Measurements from ENCODE around the gene POLR2E. TPM values are rescaled to one million over a fixed set of nuclear protein-coding genes. Genes with fewer than 3 reads are reported as not detected.

POLR2E gene
- total and polyA plus RNA-seq, 4 donors = 53.1 to 221 (median 156) TPM

GRCh38 chr19:1040476-1041271, 54.5 kb downstream of the POLR2E start:
- peaks cover 38% of the 10 kb centered on the region for H3K4me1 ChIP-seq (ENCODE audit: control insufficient read depth, insufficient read depth, low read length)
- peaks cover 48% of the 10 kb centered on the region for H3K36me3 ChIP-seq (ENCODE audit: control insufficient read depth, insufficient read depth, low read length)

GRCh38 chr19:1039646-1040475, 55.3 kb downstream of the POLR2E start, which contains the start of gene ABCA7:
ABCA7 (plus strand) TSS chr19:1040107; CDS start chr19:1041362, 1,255 bp downstream.
- peak within 1 kb of the TSS; percentile 68 for H3K4me3 ChIP-seq (ENCODE audit: low read depth, low read length)
- peaks cover 38% of the 10 kb centered on the region for H3K4me1 ChIP-seq (ENCODE audit: control insufficient read depth, insufficient read depth, low read length)
- under 1% methylated on average over 56 of the region's 56 CpGs for WGBS (ENCODE audit: insufficient coverage)
- no peaks in the 10 kb centered on the region for H3K9me3 ChIP-seq (ENCODE audit: control insufficient read depth, insufficient read depth, low read length)
- H3K36me3 ChIP-seq (ENCODE audit: control insufficient read depth, insufficient read depth, low read length) = peaks cover 45% of the 10 kb centered on the region
- peak; percentile 88 to 99 (median 93) for DNase-seq (ENCODE audit: low read depth in 4 of 6, low spot score in 6 of 6)
- no peak within 1 kb of the TSS for H3K27ac ChIP-seq (ENCODE audit: low read depth, low read length)
- H3K27me3 ChIP-seq (ENCODE audit: control insufficient read depth, insufficient read depth, low read length) = no peaks in the 10 kb centered on the region

More at GRCh38 chr19:1040476-1041271, 54.5 kb downstream of the POLR2E start:
- no peak overlapping the region for H3K27ac ChIP-seq (ENCODE audit: low read depth, low read length)
- peak; percentile 57 to 97 (median 83) for DNase-seq (ENCODE audit: low read depth in 4 of 6, low spot score in 6 of 6)
- 2% methylated on average over 27 of the region's 27 CpGs for WGBS (ENCODE audit: insufficient coverage)
- H3K4me3 ChIP-seq (ENCODE audit: low read depth, low read length) = peak overlapping the region; percentile 68
- H3K27me3 ChIP-seq (ENCODE audit: control insufficient read depth, insufficient read depth, low read length) = no peaks in the 10 kb centered on the region
- no peaks in the 10 kb centered on the region for H3K9me3 ChIP-seq (ENCODE audit: control insufficient read depth, insufficient read depth, low read length)

GRCh38 chr19:1038978-1039645, 56.1 kb downstream of the POLR2E start:
- H3K4me3 ChIP-seq (ENCODE audit: low read depth, low read length) = peak overlapping the region; percentile 68
- no peak for DNase-seq (ENCODE audit: low read depth in 4 of 6, low spot score in 6 of 6)
- WGBS (ENCODE audit: insufficient coverage) = 66% methylated on average over 20 of the region's 22 CpGs
- no peaks in the 10 kb centered on the region for H3K27me3 ChIP-seq (ENCODE audit: control insufficient read depth, insufficient read depth, low read length)
- no peak overlapping the region for H3K27ac ChIP-seq (ENCODE audit: low read depth, low read length)
- peaks cover 38% of the 10 kb centered on the region for H3K4me1 ChIP-seq (ENCODE audit: control insufficient read depth, insufficient read depth, low read length)
- H3K36me3 ChIP-seq (ENCODE audit: control insufficient read depth, insufficient read depth, low read length) = peaks cover 39% of the 10 kb centered on the region
- H3K9me3 ChIP-seq (ENCODE audit: control insufficient read depth, insufficient read depth, low read length) = no peaks in the 10 kb centered on the region

GRCh38 chr19:1037621-1038064, 57.5 kb downstream of the POLR2E start:
- H3K4me1 ChIP-seq (ENCODE audit: control insufficient read depth, insufficient read depth, low read length) = peaks cover 35% of the 10 kb centered on the region
- no peaks in the 10 kb centered on the region for H3K9me3 ChIP-seq (ENCODE audit: control insufficient read depth, insufficient read depth, low read length)
- H3K36me3 ChIP-seq (ENCODE audit: control insufficient read depth, insufficient read depth, low read length) = peaks cover 31% of the 10 kb centered on the region
- WGBS (ENCODE audit: insufficient coverage) = 88% methylated on average over 13 of the region's 22 CpGs
- H3K27ac ChIP-seq (ENCODE audit: low read depth, low read length) = no peak overlapping the region
- H3K4me3 ChIP-seq (ENCODE audit: low read depth, low read length) = no peak overlapping the region
- H3K27me3 ChIP-seq (ENCODE audit: control insufficient read depth, insufficient read depth, low read length) = no peaks in the 10 kb centered on the region
- no peak for DNase-seq (ENCODE audit: low read depth in 4 of 6, low spot score in 6 of 6)

Other genes starting within 250 kb of the POLR2E start
- 10 to 100 TPM in 1 of 2 donors, under 1 TPM in 1; 0.99 to 23.5 TPM for gene ELANE, start 243.1 kb downstream of the POLR2E start, total RNA-seq
- gene ELANE, start 243.1 kb downstream of the POLR2E start, polyA plus RNA-seq (ENCODE audit: insufficient read length in 2 of 2) = under 1 TPM in 1 of 2 donors, not detected in 1; 0.18 TPM
- 1 to 10 TPM; 4.2 to 6.5 TPM for gene CFD, start 235.7 kb downstream of the POLR2E start, total RNA-seq
- gene CFD, start 235.7 kb downstream of the POLR2E start, polyA plus RNA-seq (ENCODE audit: insufficient read length in 2 of 2) = 1 to 10 TPM; 2.8 to 5.1 TPM
- gene MED16, start 202.2 kb downstream of the POLR2E start, total RNA-seq = 10 to 100 TPM; 20.3 to 20.4 TPM
- 10 to 100 TPM; 56.5 to 66.1 TPM for gene MED16, start 202.2 kb downstream of the POLR2E start, polyA plus RNA-seq (ENCODE audit: insufficient read length in 2 of 2)
- not detected for gene RNU6-9, start 201.9 kb downstream of the POLR2E start, total RNA-seq
- gene RNU6-9, start 201.9 kb downstream of the POLR2E start, polyA plus RNA-seq (ENCODE audit: insufficient read length in 2 of 2) = not detected
- 10 to 100 TPM; 20.9 to 23.6 TPM for gene R3HDM4, start 182.2 kb downstream of the POLR2E start, total RNA-seq
- gene R3HDM4, start 182.2 kb downstream of the POLR2E start, polyA plus RNA-seq (ENCODE audit: insufficient read length in 2 of 2) = 10 to 100 TPM; 71.6 to 72.2 TPM
- gene KISS1R, start 178.0 kb downstream of the POLR2E start, total RNA-seq = 1 to 10 TPM in 1 of 2 donors, under 1 TPM in 1; 0.50 to 2.1 TPM
- gene KISS1R, start 178.0 kb downstream of the POLR2E start, polyA plus RNA-seq (ENCODE audit: insufficient read length in 2 of 2) = 1 to 10 TPM; 2.3 to 2.7 TPM
- gene ARID3A, start 169.3 kb downstream of the POLR2E start, total RNA-seq = 10 to 100 TPM in 1 of 2 donors, 1 to 10 TPM in 1; 4.8 to 14.8 TPM
- gene ARID3A, start 169.3 kb downstream of the POLR2E start, polyA plus RNA-seq (ENCODE audit: insufficient read length in 2 of 2) = 10 to 100 TPM in 1 of 2 donors, 1 to 10 TPM in 1; 7.2 to 10.5 TPM
- gene WDR18, start 111.0 kb downstream of the POLR2E start, total RNA-seq = 10 to 100 TPM; 37.4 to 41.7 TPM
- gene WDR18, start 111.0 kb downstream of the POLR2E start, polyA plus RNA-seq (ENCODE audit: insufficient read length in 2 of 2) = 10 to 100 TPM; 58.3 to 64.0 TPM
- under 1 TPM; 0.22 to 0.30 TPM for gene GRIN3B, start 95.0 kb downstream of the POLR2E start, total RNA-seq
- 1 to 10 TPM; 1.3 to 1.5 TPM for gene GRIN3B, start 95.0 kb downstream of the POLR2E start, polyA plus RNA-seq (ENCODE audit: insufficient read length in 2 of 2)
- 10 to 100 TPM; 32.7 to 97.4 TPM for gene TMEM259, start 74.3 kb downstream of the POLR2E start, total RNA-seq
- gene TMEM259, start 74.3 kb downstream of the POLR2E start, polyA plus RNA-seq (ENCODE audit: insufficient read length in 2 of 2) = 100 to 1,000 TPM; 163 to 191 TPM
- gene RNU6-2, start 73.9 kb downstream of the POLR2E start, total RNA-seq = not detected
- not detected for gene RNU6-2, start 73.9 kb downstream of the POLR2E start, polyA plus RNA-seq (ENCODE audit: insufficient read length in 2 of 2)
- gene CNN2, start 68.8 kb downstream of the POLR2E start, total RNA-seq = 10 to 100 TPM; 26.3 to 43.4 TPM
- gene CNN2, start 68.8 kb downstream of the POLR2E start, polyA plus RNA-seq (ENCODE audit: insufficient read length in 2 of 2) = 10 to 100 TPM; 35.7 to 40.3 TPM
- 10 to 100 TPM in 1 of 2 donors, 1 to 10 TPM in 1; 9.4 to 14.5 TPM for gene ABCA7, start 55.3 kb downstream of the POLR2E start, total RNA-seq
- gene ABCA7, start 55.3 kb downstream of the POLR2E start, polyA plus RNA-seq (ENCODE audit: insufficient read length in 2 of 2) = 10 to 100 TPM; 16.8 to 23.7 TPM
- gene ARHGAP45, start 28.2 kb downstream of the POLR2E start, total RNA-seq = 1 to 10 TPM; 5.1 to 7.3 TPM
- 10 to 100 TPM; 16.9 to 17.4 TPM for gene ARHGAP45, start 28.2 kb downstream of the POLR2E start, polyA plus RNA-seq (ENCODE audit: insufficient read length in 2 of 2)
- 100 to 1,000 TPM; 123 to 287 TPM for gene GPX4, start 8.6 kb upstream of the POLR2E start, total RNA-seq
- 100 to 1,000 TPM; 442 to 452 TPM for gene GPX4, start 8.6 kb upstream of the POLR2E start, polyA plus RNA-seq (ENCODE audit: insufficient read length in 2 of 2)
- gene SBNO2, start 78.9 kb upstream of the POLR2E start, total RNA-seq = 10 to 100 TPM in 1 of 2 donors, 1 to 10 TPM in 1; 7.2 to 10.5 TPM
- 10 to 100 TPM; 12.9 to 17.9 TPM for gene SBNO2, start 78.9 kb upstream of the POLR2E start, polyA plus RNA-seq (ENCODE audit: insufficient read length in 2 of 2)
- 10 to 100 TPM; 35.4 to 60.0 TPM for gene STK11, start 110.4 kb upstream of the POLR2E start, total RNA-seq
- gene STK11, start 110.4 kb upstream of the POLR2E start, polyA plus RNA-seq (ENCODE audit: insufficient read length in 2 of 2) = 10 to 100 TPM; 57.5 to 66.6 TPM
- 1 to 10 TPM; 2.7 to 4.6 TPM for gene CBARP, start 142.6 kb upstream of the POLR2E start, total RNA-seq
- 10 to 100 TPM; 35.4 to 38.6 TPM for gene CBARP, start 142.6 kb upstream of the POLR2E start, polyA plus RNA-seq (ENCODE audit: insufficient read length in 2 of 2)
- gene ATP5F1D, start 146.4 kb upstream of the POLR2E start, total RNA-seq = 10 to 100 TPM; 17.4 to 90.8 TPM
- 100 to 1,000 TPM; 198 to 219 TPM for gene ATP5F1D, start 146.4 kb upstream of the POLR2E start, polyA plus RNA-seq (ENCODE audit: insufficient read length in 2 of 2)
- 10 to 100 TPM; 13.3 to 13.9 TPM for gene MIDN, start 153.2 kb upstream of the POLR2E start, total RNA-seq
- 10 to 100 TPM; 95.3 to 97.1 TPM for gene MIDN, start 153.2 kb upstream of the POLR2E start, polyA plus RNA-seq (ENCODE audit: insufficient read length in 2 of 2)
- 100 to 1,000 TPM; 323 to 565 TPM for gene CIRBP, start 174.0 kb upstream of the POLR2E start, total RNA-seq
- 100 to 1,000 TPM; 684 to 821 TPM for gene CIRBP, start 174.0 kb upstream of the POLR2E start, polyA plus RNA-seq (ENCODE audit: insufficient read length in 2 of 2)
- gene FAM174C, start 180.2 kb upstream of the POLR2E start, total RNA-seq = 10 to 100 TPM in 1 of 2 donors, 1 to 10 TPM in 1; 3.7 to 21.3 TPM
- 10 to 100 TPM; 29.2 to 32.9 TPM for gene FAM174C, start 180.2 kb upstream of the POLR2E start, polyA plus RNA-seq (ENCODE audit: insufficient read length in 2 of 2)
- gene EFNA2, start 190.5 kb upstream of the POLR2E start, total RNA-seq = 1 to 10 TPM; 2.1 to 4.5 TPM
- 10 to 100 TPM; 17.0 to 18.7 TPM for gene EFNA2, start 190.5 kb upstream of the POLR2E start, polyA plus RNA-seq (ENCODE audit: insufficient read length in 2 of 2)

All from spinal cord (tissue), 10 donors.